ENCODE data around the gene C1QB. TPM values are rescaled to one million over a fixed set of nuclear protein-coding genes. Genes with fewer than 3 reads are reported as not detected.

Gene C1QB
- total RNA-seq, 4 donors from 2014 or later = 54.3 to 107 (median 86.1) TPM

- DNase-seq = no peak
- Histone ChIP-seq H3K4me3 (no peak overlapping the region), H3K9me3 (no peaks in the 10 kb centered on the region), H3K36me3 (no peaks in the 10 kb centered on the region), H3K27me3 (no peaks in the 10 kb centered on the region), H3K27ac (no peak overlapping the region), H3K4me1 (no peaks in the 10 kb centered on the region)
- TF ChIP-seq CTCF (IDR thresholded peaks at IDR 0.05) = no peak
- TF ChIP-seq POLR2A (IDR thresholded peaks at IDR 0.05) = no peak
These were observed 35.0 kb upstream of the C1QB start for GRCh38 chr1:22618056-22618455.

GRCh38 chr1:22619252-22619651 is 33.8 kb upstream of the C1QB start:
- Histone ChIP-seq H3K9me3 (no peaks in the 10 kb centered on the region), H3K27me3 (no peaks in the 10 kb centered on the region), H3K27ac (no peak overlapping the region), H3K36me3 (no peaks in the 10 kb centered on the region), H3K4me1 (no peaks in the 10 kb centered on the region), H3K4me3 (no peak overlapping the region)
- no peak for DNase-seq
- TF ChIP-seq CTCF (IDR thresholded peaks at IDR 0.05) (no peak), POLR2A (IDR thresholded peaks at IDR 0.05) (no peak)

GRCh38 chr1:22619798-22620197 is 33.2 kb upstream of the C1QB start:
- Histone ChIP-seq H3K36me3 (no peaks in the 10 kb centered on the region), H3K27me3 (no peaks in the 10 kb centered on the region), H3K27ac (no peak overlapping the region), H3K9me3 (no peaks in the 10 kb centered on the region), H3K4me1 (no peaks in the 10 kb centered on the region), H3K4me3 (no peak overlapping the region)
- TF ChIP-seq POLR2A (IDR thresholded peaks at IDR 0.05) (no peak), CTCF (IDR thresholded peaks at IDR 0.05) (no peak)
- no peak for DNase-seq

- Histone ChIP-seq H3K36me3 (no peaks in the 10 kb centered on the region), H3K4me1 (no peaks in the 10 kb centered on the region), H3K27me3 (no peaks in the 10 kb centered on the region), H3K4me3 (no peak overlapping the region), H3K9me3 (no peaks in the 10 kb centered on the region), H3K27ac (no peak overlapping the region)
- no peak for TF ChIP-seq CTCF (IDR thresholded peaks at IDR 0.05)
- no peak for TF ChIP-seq POLR2A (IDR thresholded peaks at IDR 0.05)
- DNase-seq = no peak
These were observed 31.3 kb upstream of the C1QB start for GRCh38 chr1:22621761-22622160.

- Histone ChIP-seq H3K27me3 (no peaks in the 10 kb centered on the region), H3K36me3 (no peaks in the 10 kb centered on the region), H3K9me3 (no peaks in the 10 kb centered on the region), H3K4me1 (no peaks in the 10 kb centered on the region), H3K4me3 (no peak overlapping the region), H3K27ac (no peak overlapping the region)
- DNase-seq = no peak
- TF ChIP-seq POLR2A (IDR thresholded peaks at IDR 0.05) = no peak
- no peak for TF ChIP-seq CTCF (IDR thresholded peaks at IDR 0.05)
These were observed 27.6 kb upstream of the C1QB start for GRCh38 chr1:22625262-22625925.
